GM18526 (cell line): ENCODE data around the gene TMEM202.
A peak's percentile ranks its signal among the peaks of the same experiment; 100 is the strongest.

Source experiments
- POLR2A ChIP-seq: IDR thresholded peaks from 3 replicates; pipeline ENCODE4 v1.6.1; 2011; ENCODE audit not compliant: insufficient read length; ENCODE audit errors: extremely low read depth

Gene TMEM202, protein sequence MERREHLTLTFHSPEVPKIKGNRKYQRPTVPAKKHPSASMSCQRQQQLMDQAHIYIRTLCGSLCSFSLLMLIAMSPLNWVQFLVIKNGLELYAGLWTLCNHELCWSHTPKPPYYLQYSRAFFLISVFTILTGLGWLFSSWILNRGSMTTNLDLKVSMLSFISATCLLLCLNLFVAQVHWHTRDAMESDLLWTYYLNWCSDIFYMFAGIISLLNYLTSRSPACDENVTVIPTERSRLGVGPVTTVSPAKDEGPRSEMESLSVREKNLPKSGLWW

DNA sequence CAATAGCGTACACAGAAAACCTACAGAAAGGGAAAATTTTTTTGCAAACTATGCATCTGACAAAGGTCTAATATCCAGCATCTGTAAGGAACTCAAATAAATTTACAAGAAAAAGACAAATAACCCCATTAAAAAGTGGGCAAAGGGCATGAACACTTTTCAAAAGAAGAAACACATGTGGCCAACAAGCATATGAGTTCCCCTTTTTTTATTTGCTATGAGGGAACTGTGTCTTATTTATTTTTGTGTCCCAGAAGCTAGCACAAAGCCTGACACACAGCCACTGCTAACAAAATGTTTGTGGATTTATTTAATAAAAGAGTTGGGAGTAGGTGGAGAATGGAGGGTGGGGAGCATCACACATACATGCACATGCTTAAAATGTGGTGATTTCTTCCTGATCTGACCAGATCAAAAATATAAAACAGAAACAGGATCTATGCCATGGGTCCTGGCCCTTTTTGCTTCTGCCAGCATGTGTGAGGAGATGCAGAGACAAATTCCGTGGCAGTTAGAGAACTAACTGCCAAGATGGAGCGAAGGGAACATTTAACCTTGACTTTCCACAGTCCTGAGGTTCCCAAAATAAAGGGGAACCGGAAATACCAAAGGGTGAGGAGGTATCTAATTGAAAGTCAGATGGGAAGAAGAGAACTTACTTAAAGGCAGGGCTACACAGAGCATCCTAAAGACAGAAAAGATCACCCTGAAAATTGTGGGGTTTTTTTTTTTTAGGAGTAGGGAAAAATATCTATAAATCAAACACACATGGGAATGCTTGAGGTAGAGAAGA lies at the start of gene TMEM202:
Gene TMEM202 (plus strand): TSS at position 510 of the 793 bp plus-strand sequence. CDS start 22 bp downstream, at position 532.
- TF ChIP-seq POLR2A: no peak

GRCh38 chr15:72353266-72353665 lies 44.8 kb upstream of the TMEM202 start:
- no peak for TF ChIP-seq POLR2A

- no peak for TF ChIP-seq POLR2A
These were observed 43.6 kb upstream of the TMEM202 start for GRCh38 chr15:72354496-72354895.

DNA sequence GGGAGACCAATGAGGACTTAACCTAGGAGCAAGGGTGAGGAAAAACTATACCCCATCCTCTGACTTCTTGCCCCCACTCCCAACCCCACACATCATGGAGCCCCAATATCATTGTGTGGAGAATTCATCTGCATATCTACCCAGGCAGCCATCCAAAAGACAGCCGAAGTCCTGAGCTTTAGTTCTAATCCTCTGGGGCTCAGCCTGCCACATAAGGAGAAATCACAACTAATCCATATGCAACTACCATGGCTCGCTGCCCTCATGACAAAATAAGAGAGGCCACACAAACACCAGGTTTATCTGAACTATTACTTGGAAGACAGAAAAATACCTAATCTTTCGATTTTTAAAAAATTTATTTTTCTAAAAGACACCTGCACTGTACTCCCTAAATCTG lies 40.0 kb upstream of the TMEM202 start:
- TF ChIP-seq POLR2A: no peak

GRCh38 chr15:72358650-72359171 lies 39.4 kb upstream of the TMEM202 start:
- TF ChIP-seq POLR2A: no peak

- TF ChIP-seq POLR2A: no peak
These were observed 36.9 kb upstream of the TMEM202 start for GRCh38 chr15:72361176-72361575.

- TF ChIP-seq POLR2A: no peak
These were observed 32.3 kb upstream of the TMEM202 start for GRCh38 chr15:72365844-72366243.

DNA sequence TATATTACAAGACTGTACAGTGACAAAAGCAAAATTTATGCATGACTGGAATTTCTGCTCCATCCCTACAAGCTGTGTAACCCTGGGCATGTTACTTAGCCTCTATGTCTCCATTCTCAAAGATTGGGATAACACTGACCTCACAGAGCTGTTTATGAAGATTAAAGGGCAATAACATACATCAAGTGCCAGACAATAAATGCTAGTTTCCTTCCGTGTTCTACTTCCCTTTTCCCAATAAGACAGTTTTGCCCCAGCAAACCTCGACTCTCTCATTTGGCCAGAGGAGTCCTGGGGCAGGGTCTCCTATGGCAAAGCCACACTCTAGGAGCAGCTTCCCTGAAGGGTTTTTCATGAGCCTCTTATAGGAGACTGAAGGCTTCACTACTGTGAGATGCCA lies 29.8 kb upstream of the TMEM202 start:
- TF ChIP-seq POLR2A: no peak

DNA sequence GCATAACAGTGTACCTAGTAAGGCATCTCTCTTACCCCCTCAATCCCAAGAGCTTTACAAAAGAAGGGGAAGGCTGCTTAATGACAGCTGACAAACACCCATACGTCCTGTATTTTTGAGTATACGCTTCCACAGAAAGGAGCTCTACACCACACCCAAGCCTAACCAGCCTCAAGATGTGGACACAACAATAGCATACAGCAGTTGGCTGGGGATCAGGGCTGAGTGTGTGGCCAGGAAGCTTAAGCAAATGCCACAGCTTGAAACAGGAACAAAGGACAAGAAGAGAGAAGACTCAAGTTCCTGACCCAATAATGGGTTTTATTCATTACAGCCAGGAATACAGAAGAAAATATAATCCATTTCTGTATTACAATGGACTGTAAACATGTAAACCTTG lies 29.2 kb upstream of the TMEM202 start:
- no peak for TF ChIP-seq POLR2A

GRCh38 chr15:72369964-72370363 lies 28.1 kb upstream of the TMEM202 start:
- no peak for TF ChIP-seq POLR2A

- no peak for TF ChIP-seq POLR2A
These were observed 25.7 kb upstream of the TMEM202 start for GRCh38 chr15:72372361-72372760.

DNA sequence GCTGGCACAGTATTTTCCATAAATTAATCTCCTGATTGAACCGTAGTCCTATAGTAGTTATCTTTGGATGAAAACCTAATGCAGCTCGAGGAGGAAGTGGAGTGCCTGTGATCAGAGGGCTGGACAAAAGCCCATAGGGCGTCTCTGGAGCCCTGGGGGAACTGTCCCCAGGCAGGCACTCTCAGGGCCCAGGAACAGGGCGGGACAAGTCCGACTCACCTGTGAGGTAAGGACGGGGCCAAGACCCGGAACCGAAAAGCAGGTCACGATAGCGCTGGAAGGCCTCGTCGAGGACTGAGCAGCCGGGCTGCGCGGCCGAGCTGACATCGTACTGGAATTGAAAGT lies 22.6 kb upstream of the TMEM202 start:
- TF ChIP-seq POLR2A: no peak

- peak; percentile 94 for TF ChIP-seq POLR2A
These were observed 22.1 kb upstream of the TMEM202 start, which contains the start of gene HEXA for GRCh38 chr15:72375846-72376581. Gene HEXA, minus strand, starts transcription at chr15:72376014. Its CDS starts 42 bp downstream, at chr15:72375972.

DNA sequence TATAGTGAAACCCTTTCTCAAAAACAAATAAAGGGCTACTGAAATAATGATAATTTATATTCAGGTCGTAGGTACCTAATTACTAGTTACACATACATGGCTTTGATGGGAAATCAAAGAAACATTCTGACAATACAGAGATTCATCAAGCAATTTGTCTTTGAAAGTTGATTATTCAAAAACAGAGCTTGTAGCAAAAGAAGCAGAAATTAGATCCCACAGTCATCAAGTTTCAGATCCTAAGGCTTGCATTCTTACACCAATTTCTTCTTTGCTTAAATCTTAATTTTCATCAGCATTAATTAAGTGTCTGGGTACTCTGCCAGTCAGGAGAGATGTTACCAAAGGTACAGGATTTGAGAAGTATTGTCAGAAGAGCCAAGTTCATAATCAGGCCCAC lies 20.8 kb upstream of the TMEM202 start:
- TF ChIP-seq POLR2A: no peak

DNA sequence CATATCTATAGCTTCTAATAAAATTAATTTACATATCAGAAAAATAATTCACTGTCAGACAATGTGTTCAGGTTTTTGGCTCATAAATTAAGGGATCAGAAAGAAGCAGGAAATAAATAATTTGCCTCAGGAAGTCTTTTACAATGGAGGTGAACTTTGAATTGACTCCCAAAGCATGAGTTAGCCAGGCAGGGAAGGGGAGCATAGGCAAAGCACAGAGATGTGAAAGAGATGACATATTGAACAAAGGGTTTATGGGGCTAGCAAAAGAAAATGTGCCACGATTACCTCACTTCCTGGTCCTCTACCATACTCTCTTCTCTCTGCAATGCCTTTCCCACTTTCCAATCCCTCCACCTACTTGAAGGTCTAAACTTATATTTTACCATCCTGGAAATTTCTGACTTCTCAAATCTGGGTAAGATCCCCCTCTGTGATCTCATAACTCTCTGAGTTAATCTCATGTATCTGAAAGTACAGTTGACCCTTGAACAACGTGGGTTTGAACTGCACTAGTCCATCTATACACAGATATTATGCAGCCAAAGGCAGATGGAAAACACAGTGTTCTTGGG lies 18.2 kb upstream of the TMEM202 start:
- no peak for TF ChIP-seq POLR2A

GRCh38 chr15:72380743-72381142 lies 17.4 kb upstream of the TMEM202 start:
- TF ChIP-seq POLR2A: no peak

- TF ChIP-seq POLR2A: no peak
These were observed 16.0 kb upstream of the TMEM202 start for GRCh38 chr15:72382146-72382545.
